K562 (cell line): ENCODE measurements around the gene MMP10. TPM values are rescaled to one million over a fixed set of nuclear protein-coding genes. Genes with fewer than 3 reads are reported as not detected.

Experiments
- ARID3B ChIP-seq: fragments of 250-450 bp; sonication (Bioruptor Pico); IDR thresholded peaks from 2 replicates; pipeline ENCODE4 v1.4.0; 2020; ENCODE audit warnings: borderline replicate concordance
- ARID4B ChIP-seq: sonication (generic); formaldehyde crosslinking; IDR thresholded peaks from 2 replicates; pipeline ENCODE4 v1.8.0; 2022; ENCODE audit warnings: mild to moderate bottlenecking, missing genetic modification reagents
- CHAMP1 ChIP-seq: fragments of 450-650 bp; IDR thresholded peaks from 2 replicates; pipeline ENCODE4 v1.6.1; 2016; ENCODE audit warnings: mild to moderate bottlenecking
- HINFP ChIP-seq: fragments of 450-650 bp; conservative IDR thresholded peaks from 2 replicates; pipeline ENCODE4 v1.6.1; 2016; ENCODE audit warnings: missing genetic modification characterization, low read depth, mild to moderate bottlenecking, control low read depth, missing compliant biosample characterization
- MTA1 ChIP-seq: fragments of 450-650 bp; IDR thresholded peaks from 2 replicates; pipeline ENCODE4 v1.6.1; 2017; ENCODE audit warnings: borderline replicate concordance
- POLR2A ChIP-seq: fragments of 450-650 bp; conservative IDR thresholded peaks from 2 replicates; pipeline ENCODE4 v1.6.1; 2016
- TRIM28 ChIP-seq: fragments of 450-650 bp; IDR thresholded peaks from 2 replicates; pipeline ENCODE4 v1.6.1; 2017
- ZBTB12 ChIP-seq: fragments of 250-450 bp; sonication (Bioruptor Pico); IDR thresholded peaks from 2 replicates; pipeline ENCODE4 v1.4.0; 2020
- polyA plus RNA-seq, 8 experiments: library from polyadenylated mRNA; depleted of rRNA in 4 of 8; stranded (reverse) in 5 of 8; unstranded in 3 of 8; fragments of >200 nt; fragmentation: Nextera tagmentation in 2 of 8; fragmentation: Illumina TruSeq in 1 of 8; extraction: Ambion mirVana in 2 of 8; extraction: Trizol in 1 of 8; gene quantifications; 2 replicates each; pipeline versions ENCODE4 v1.2.1 to v1.2.3, GENCODE V29; 2011 to 2014; ENCODE audit warnings: inconsistent platforms in 1 of 8, missing spikeins in 1 of 8
- total RNA-seq, 7 experiments: library from RNA; depleted of rRNA in 6 of 7; stranded (reverse); fragments of >200 nt in 6 of 7; fragmentation: Illumina TruSeq in 2 of 7; extraction: Trizol in 2 of 7; gene quantifications; 2 replicates each; pipeline versions ENCODE4 v1.2.1 to v1.2.3, GENCODE V29; 2011 to 2021; ENCODE audit warnings: low replicate concordance in 1 of 7

MMP10 gene
- total and polyA plus RNA-seq, 9 of the 15 experiments (the other 6 are each of a cell fraction or from before 2014, with no cell fraction given), result not detected

- TF ChIP-seq CHAMP1 (no peak), POLR2A (no peak), ARID4B (no peak), ARID3B (no peak), TRIM28 (no peak), ZBTB12 (CRISPR knock-in tag) (no peak), MTA1 (no peak), HINFP (no peak)
Observed at GRCh38 chr11:102771351-102771750, 9.1 kb downstream of the MMP10 start (continued).
